Spleen (tissue), 7 donors: Measurements from ENCODE around the gene PNPLA3.

ENCODE experiments used
- CTCF ChIP-seq, 11 experiments: fragments of 200-600 bp in 7 of 11; fragments of 450-650 bp in 4 of 11; sonication (generic) in 4 of 11; IDR thresholded peaks in 8 of 11; conservative IDR thresholded peaks in 3 of 11; 1 replicate in 7 of 11; 2 replicates in 4 of 11; pipeline versions ENCODE4 v1.4.0 to v1.8.0; 2016 to 2021; ENCODE audit warnings: antibody characterized with exemption in 11 of 11, inconsistent platforms in 4 of 11, mild to moderate bottlenecking in 1 of 11
- POLR2A ChIP-seq, 3 donors: fragments of 450-650 bp; IDR thresholded peaks; one replicate each; pipeline ENCODE4 v1.5.1; 2017; ENCODE audit warnings: antibody characterized with exemption in 3 of 3, mild to moderate bottlenecking in 1 of 3
- POLR2AphosphoS5 ChIP-seq, 3 donors: sonication (generic); formaldehyde crosslinking; IDR thresholded peaks; one replicate each; pipeline ENCODE4 v1.5.1; 2017; ENCODE audit warnings: antibody characterized with exemption in 3 of 3
- donor health status: DM: no; HTN: no; CAD: no; lungs with moderate emphysema.
- donor health status: DM: no; HTN: no; CAD: no.
- donor health status: DM: no; HTN: no; CAD: no.

- TF ChIP-seq CTCF (IDR thresholded peaks at IDR 0.05 in 8 of 11, conservative IDR thresholded peaks at IDR 0.05 in 3 of 11) (no peak), POLR2A (IDR thresholded peaks at IDR 0.05) (no peak), POLR2AphosphoS5 (IDR thresholded peaks at IDR 0.05) (no peak)
Observed at GRCh38 chr22:43923191-43923590, 414 bp upstream of the PNPLA3 start.
